Osteocyte (in vitro differentiated cells): ENCODE data around the gene MEIS1. TPM values are rescaled to one million over a fixed set of nuclear protein-coding genes. Genes with fewer than 3 reads are reported as not detected.

ENCODE experiments used
- DNase-seq: peaks from one replicate; pipeline ENCODE4 v3.0.0; 2021; ENCODE audit warnings: mixed read lengths; ENCODE audit not compliant: unreplicated experiment; ENCODE audit errors: extremely low spot score
- H3K27ac Mint-ChIP-seq: one replicate; pipeline ENCODE4 v1.8.0; 2021; ENCODE audit warnings: mild to moderate bottlenecking, mixed read lengths; ENCODE audit not compliant: unreplicated experiment
- H3K27me3 Mint-ChIP-seq: one replicate; pipeline ENCODE4 v1.8.0; 2021; ENCODE audit warnings: mixed read lengths; ENCODE audit not compliant: unreplicated experiment
- H3K36me3 Mint-ChIP-seq: one replicate; pipeline ENCODE4 v1.8.0; 2021; ENCODE audit warnings: mixed read lengths; ENCODE audit not compliant: unreplicated experiment
- H3K4me1 Mint-ChIP-seq: one replicate; pipeline ENCODE4 v1.8.0; 2021; ENCODE audit warnings: mixed read lengths; ENCODE audit not compliant: unreplicated experiment
- H3K4me3 Mint-ChIP-seq: one replicate; pipeline ENCODE4 v1.8.0; 2021; ENCODE audit warnings: mild to moderate bottlenecking, moderate library complexity, mixed read lengths; ENCODE audit not compliant: unreplicated experiment
- H3K9me3 Mint-ChIP-seq: one replicate; pipeline ENCODE4 v1.8.0; 2021; ENCODE audit warnings: mixed read lengths; ENCODE audit not compliant: unreplicated experiment
- total RNA-seq: library from RNA; stranded (reverse); gene quantifications from 2 replicates; pipeline ENCODE4 v1.2.1, GENCODE V29; 2021
- TF ChIP-seq, protein P1 (sequence below): fragments of 200-600 bp; sonication (generic); IDR thresholded peaks from 2 replicates; pipeline ENCODE4 v1.5.0; 2021; ENCODE audit warnings: antibody characterized with exemption, mild to moderate bottlenecking, moderate library complexity

Gene MEIS1
- total RNA-seq, 1 donor from 2014 or later, result 0.86 TPM

DNA sequence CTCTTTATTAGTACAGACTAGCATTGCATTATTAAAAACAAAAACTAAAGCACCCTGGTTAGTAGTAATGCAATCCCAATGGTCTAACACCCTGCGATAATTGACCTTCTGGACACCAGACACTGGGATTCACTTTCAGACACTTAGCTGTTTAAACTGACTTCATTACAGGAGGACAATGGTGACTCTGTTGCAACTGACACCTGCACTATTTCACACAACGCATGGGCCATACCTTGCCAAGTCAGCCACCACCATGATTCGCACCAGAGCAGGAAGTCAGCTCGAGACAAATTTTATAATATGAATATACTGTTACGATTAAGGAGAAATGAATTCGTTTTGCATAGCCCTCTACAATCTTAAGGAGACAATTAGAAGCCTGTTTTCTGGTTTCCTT is 150.7 kb downstream of the MEIS1 start:
- H3K36me3 Mint-ChIP-seq, result no peaks in the 10 kb centered on the region
- H3K9me3 Mint-ChIP-seq, result no peaks in the 10 kb centered on the region
- peaks cover 17% of the 10 kb centered on the region for H3K27me3 Mint-ChIP-seq
- peaks cover 4% of the 10 kb centered on the region for H3K4me1 Mint-ChIP-seq
- H3K4me3 Mint-ChIP-seq, result no peak overlapping the region
- TF ChIP-seq, protein P1, sequence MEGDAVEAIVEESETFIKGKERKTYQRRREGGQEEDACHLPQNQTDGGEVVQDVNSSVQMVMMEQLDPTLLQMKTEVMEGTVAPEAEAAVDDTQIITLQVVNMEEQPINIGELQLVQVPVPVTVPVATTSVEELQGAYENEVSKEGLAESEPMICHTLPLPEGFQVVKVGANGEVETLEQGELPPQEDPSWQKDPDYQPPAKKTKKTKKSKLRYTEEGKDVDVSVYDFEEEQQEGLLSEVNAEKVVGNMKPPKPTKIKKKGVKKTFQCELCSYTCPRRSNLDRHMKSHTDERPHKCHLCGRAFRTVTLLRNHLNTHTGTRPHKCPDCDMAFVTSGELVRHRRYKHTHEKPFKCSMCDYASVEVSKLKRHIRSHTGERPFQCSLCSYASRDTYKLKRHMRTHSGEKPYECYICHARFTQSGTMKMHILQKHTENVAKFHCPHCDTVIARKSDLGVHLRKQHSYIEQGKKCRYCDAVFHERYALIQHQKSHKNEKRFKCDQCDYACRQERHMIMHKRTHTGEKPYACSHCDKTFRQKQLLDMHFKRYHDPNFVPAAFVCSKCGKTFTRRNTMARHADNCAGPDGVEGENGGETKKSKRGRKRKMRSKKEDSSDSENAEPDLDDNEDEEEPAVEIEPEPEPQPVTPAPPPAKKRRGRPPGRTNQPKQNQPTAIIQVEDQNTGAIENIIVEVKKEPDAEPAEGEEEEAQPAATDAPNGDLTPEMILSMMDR, result no peak
- no peak overlapping the region for H3K27ac Mint-ChIP-seq
- DNase-seq, result no peak

DNA sequence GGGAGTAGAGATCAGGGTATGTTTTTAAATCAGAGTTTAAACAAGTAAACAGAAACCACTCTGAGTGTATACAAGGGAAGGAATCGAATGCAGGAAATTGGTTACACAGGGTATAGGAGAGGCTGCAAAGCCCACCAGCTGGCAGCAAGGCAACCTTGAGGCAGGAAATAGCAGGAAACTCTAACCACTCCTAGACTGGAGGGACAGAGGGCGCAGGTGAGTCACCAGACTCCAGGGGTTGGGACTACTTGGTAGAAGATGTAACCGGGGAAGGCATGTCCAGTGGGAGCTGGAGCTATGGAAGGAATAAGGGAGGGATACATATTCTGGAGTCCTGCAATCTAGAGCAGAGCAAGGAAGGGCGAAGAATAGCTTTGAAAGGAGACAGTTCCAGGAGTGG is 152.3 kb downstream of the MEIS1 start:
- Mint-ChIP-seq H3K27ac (no peak overlapping the region), H3K27me3 (peaks cover 10% of the 10 kb centered on the region), H3K4me3 (no peak overlapping the region), H3K4me1 (no peaks in the 10 kb centered on the region), H3K9me3 (no peaks in the 10 kb centered on the region), H3K36me3 (no peaks in the 10 kb centered on the region)
- no peak for DNase-seq
- TF ChIP-seq, protein P1, result no peak

DNA sequence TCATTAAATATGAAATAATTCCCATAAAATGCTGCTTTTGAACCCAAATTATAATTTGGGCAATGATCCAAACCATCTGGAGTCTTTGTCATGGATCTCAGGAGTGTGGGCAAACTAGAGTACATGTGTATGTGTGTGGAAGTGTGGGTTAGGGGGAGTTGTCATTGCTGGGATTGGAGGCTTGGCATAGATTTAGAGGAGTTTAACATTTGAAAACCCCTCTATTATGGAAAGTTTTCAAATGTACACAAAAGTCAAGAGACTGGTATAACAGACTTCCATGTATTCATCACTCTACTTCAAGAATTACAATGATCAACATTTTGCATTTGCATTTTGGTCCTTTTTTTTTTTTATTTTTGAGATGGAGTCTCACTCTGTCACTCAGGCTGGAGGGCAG is 159.1 kb downstream of the MEIS1 start:
- Mint-ChIP-seq H3K9me3 (no peaks in the 10 kb centered on the region), H3K36me3 (no peaks in the 10 kb centered on the region), H3K27ac (no peak overlapping the region), H3K27me3 (peaks cover 8% of the 10 kb centered on the region), H3K4me3 (no peak overlapping the region), H3K4me1 (no peaks in the 10 kb centered on the region)
- TF ChIP-seq, protein P1, result no peak
- DNase-seq, result no peak

DNA sequence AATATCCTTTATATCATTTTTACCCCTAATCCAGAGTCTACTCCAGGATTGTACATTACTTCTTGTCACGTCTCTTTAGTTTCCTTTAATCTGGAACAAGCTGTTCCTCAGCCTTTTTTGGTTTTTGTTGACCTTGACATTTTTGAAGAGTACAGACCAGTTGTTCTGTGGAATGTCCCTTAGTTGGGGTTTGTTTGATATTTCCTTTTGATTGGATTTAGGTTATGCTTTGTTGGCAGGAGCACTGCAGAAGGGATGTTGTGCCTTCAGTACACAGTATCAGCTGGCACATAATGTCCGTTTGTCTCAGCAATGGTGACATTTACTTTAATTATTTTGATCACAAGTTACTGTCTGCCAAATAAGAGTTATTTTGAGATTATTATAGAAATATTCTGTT is 160.6 kb downstream of the MEIS1 start:
- Mint-ChIP-seq H3K4me1 (no peaks in the 10 kb centered on the region), H3K27me3 (peaks cover 22% of the 10 kb centered on the region), H3K27ac (no peak overlapping the region), H3K4me3 (no peak overlapping the region), H3K36me3 (no peaks in the 10 kb centered on the region), H3K9me3 (no peaks in the 10 kb centered on the region)
- no peak for DNase-seq
- TF ChIP-seq, protein P1, result no peak

DNA sequence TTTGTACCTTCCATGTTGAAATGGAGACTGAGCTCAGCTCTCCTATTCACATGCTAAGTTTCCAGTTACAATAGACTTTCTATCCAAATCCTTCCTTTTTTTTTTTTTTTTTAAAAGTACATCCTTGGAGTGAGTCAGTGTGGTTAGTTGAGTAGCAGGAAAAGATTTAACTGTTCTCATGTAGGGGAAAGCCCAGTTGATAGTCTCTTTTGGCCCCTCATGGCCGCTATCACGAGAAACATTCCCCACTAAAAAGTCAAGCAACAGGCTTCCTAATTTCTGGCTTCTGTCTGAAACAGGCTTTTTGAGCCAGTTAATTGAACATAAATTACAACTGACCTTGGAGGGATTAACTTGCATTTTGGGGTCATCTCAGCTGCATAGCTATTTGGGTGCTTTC is 161.3 kb downstream of the MEIS1 start:
- no peaks in the 10 kb centered on the region for H3K4me1 Mint-ChIP-seq
- no peaks in the 10 kb centered on the region for H3K36me3 Mint-ChIP-seq
- no peaks in the 10 kb centered on the region for H3K9me3 Mint-ChIP-seq
- no peak overlapping the region for H3K27ac Mint-ChIP-seq
- H3K27me3 Mint-ChIP-seq, result peaks cover 22% of the 10 kb centered on the region
- TF ChIP-seq, protein P1, result no peak
- no peak overlapping the region for H3K4me3 Mint-ChIP-seq
- DNase-seq, result no peak
